NOMO-1 treated with DMSO at 0.1 percent for 48 hours (cell line): ENCODE results near the gene PRXL2B.

ENCODE experiments used
- DNase-seq: peaks from one replicate; lab custom pipeline; 2025; ENCODE audit not compliant: unreplicated experiment; lab: John Stamatoyannopoulos, UW

Gene PRXL2B

DNA sequence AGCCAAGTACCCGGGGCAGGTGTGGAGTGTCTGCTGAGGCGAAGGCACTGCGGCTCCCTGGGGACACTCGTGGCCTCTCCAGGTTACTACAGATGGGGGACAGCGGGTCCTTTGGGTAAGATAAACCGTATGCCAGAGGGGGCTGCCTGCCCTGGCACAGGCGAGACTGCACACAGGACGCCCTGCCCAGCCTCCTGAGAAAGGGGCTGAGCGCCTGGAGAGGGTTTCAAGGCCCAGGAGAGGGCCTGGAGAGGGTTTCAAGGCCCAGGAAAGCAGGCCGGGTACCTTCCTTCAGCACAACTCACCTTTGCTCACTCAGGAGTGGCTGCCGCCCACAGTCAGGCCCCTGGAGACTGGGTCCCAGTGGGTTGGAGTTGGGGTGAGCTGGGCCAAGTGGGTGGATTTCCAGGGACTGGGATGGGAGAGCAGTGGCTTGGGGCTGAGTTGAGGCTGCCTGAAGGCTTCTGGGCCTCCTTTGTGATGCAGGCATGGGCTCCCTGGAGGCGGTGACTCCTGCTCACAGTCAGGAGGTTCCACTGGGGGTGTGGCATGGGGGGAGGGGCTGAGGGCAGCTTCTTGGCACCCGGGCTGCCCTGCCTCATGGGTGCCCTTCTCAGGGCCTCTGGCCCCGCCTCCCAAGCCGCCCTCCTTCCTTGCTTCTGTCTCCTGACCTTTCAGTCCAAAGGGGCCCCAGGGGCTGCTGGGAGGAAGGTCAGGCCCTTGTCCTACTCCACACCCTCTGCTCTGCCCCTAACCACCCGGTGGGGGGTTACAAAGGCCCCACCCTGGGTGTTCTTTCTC is 46.2 kb downstream of the PRXL2B start, which contains the start of gene MMEL1:
Gene MMEL1, minus strand, starts transcription at position 456 of the 801 bp plus-strand sequence. CDS start 3,532 bp downstream, outside the sequence.
- no peak for DNase-seq

DNA sequence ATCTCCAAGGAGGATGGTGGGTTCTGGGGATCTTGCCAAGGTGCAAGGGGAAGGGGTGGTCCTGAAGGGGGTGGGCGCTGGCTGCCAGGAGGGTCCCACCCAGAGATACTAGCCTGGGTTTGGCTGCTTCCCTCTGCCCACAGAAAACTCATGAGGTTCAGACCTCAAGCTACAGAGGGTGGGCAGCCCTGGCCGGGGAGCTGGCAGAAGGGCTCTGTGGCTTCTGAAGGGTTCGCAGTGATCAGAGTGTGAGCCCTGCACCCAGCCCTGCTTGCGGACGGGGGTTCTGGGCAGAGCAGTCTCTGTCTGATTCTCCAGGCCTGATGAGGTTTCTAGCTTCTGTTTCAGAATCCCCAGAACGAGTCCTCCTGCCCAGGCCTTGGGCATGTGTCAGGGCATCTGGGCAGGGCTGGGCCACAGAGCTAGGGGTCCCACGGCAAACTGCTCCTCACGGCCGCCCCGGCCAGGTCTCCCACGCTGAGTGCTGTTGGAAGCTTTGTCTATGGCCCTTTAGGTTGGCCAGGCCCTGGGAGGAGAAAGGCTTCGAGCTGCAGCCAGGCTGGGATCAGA is 46.9 kb downstream of the PRXL2B start:
- no peak for DNase-seq

DNA sequence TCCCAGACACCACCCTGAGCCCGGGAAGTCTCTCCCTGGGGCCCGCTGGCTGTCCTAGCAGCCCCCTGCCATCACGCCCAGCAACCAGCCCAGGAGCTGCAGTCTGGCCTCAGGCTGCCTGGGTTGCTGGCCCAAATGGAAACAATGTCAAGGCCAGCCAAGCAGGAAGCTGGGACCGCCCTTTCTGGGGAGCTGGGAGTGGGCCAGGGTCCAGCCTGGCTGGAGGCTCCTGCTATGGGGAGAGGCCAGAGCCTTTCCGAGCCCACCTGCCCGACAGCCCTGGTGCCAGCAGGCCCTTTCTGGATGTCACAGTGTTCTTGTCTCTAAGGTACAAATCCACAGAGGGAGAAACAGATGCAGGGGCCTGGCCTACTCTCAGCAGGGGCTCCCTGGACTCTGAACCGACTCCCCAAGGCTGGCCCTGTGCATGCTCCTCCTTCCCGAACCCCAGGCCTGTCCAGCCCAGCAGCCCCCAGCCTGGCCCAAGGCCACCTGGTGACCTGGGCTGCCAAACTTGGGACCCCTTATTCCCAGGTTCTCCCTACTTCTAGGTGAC is 47.4 kb downstream of the PRXL2B start:
- no peak for DNase-seq

DNA sequence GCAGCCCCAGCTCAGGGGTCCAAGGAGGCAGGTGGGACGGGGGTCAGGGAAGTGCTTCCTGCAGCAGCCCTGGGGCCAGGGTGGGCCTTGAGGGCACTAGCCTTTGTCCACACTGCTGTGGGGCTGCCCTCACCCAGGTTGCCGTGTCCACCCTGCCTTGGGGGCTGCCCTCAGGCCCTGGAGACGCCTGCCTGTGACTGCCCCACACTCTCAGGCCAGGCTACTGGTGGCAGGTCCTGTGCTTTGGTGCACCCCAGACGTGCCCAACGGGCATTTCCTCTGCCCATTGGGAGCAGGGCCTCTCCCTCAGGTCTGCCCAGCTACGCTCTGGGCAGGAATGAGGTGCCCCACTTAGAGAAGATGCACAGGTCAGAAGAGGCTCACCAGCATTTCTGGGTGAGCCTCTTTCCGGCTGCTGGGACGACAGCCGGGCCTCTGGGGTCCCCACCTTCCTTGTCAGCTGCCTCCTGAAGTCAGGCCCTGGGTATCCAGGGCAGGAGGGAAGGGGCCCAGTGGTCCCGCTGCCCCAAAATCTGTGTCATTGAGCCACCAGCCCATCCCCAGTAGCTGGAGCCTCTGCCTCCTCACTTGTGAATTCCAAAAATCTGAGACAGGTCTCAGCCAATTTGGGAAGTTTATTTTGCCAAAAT is 48.9 kb downstream of the PRXL2B start:
- DNase-seq, result no peak

DNA sequence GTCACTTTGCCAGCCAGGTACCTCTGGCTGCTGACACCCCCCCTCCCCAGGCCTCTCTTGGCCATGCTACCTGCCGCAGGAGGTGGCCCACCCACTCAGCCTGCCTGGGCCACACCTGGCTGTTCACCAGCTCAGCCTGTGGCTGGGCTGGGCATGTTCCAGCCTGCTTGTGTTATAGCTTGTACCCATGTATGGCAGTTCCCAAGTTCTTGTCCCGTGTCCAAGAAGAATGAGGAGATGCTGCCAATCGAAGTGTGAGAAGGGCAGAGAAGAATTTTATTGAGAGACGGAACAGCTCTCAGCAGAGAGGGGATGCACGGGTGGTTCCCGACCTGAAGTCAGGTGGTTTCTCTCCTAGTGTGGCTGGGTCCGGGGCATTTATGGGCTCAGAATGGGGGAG is 50.2 kb downstream of the PRXL2B start:
- DNase-seq, result no peak

DNA sequence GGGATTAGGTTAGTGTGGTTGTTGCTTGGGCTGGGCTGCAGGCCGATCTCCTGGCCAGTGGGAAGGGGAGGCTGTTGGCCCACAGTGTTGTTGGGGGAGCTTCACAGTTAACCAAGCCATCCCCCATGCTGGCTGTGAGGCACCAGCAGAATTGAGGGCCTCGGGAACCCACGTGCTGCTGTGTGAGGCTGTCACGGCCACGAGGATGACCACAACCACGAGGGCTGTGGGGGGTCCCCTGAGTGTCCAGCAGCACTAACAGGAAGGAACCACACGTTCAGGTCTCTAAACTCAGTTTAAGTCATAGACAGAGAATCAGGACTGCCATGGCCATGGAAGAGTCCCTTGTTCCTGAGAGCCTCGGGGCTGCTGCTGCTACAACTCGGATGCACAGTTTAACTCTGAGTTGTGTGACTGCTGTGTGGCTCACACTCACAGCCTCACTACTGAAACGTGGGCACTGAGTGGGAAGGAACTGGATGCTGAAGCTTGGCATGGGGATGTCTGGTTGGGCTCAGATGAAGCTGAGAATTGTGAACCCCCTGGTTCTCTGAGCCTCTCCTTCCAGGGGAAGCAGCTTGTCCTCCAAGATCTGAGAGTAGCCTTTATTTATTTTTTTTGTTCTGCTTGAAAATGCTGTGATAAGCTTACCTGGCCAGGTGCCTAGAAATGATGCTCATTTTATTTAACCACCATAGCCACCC is 51.0 kb downstream of the PRXL2B start:
- no peak for DNase-seq

DNA sequence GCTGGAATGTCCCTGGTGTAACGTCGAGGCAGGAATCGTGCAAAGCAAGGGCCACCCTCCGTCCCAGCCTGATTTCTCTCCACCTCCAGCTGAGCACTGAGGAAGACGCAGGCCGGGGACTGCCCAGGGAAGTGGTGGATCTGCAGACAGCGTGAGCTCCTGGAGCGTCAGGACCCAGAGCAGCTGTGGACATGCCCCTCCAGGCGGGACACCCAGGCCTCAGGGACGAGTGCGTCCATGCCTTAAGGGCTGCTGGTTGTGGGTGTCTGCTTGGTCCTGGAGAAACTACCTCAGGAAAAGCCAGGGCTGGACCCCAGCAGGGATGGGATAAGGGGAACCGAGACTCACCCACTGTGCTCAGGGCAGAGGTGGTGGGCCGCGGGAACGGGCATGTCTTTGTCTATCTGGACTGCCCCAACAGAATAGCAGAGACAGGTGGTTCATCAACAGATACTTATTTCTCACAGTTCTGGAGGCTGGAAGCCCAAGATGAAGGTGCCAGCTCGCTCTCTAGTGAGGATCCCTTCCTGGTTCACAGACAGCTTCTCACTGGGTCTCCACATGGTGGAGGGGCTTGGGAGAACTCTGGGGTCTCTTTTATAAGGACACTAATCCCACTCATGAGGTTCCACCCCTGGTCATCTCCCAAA is 52.0 kb downstream of the PRXL2B start:
- DNase-seq, result no peak

DNA sequence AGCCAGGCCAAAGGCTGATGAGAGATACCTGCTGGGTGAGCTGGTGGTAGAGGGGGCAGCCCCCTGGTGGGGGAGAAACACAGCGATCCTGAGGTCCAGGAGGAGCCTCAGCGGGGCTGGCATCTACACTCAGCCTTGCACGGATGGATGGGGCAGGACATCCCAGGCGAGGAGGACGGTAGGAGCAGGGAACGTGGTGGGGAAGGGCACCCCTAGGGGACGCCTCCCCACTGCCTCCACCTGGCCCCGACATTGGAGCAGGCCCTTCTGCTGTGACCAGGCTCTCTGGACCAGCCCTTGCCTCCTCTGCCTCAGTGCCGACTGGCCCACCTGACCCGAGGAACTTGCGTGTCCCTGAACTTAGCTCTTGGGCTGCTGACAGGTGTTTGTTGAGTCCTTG is 52.6 kb downstream of the PRXL2B start:
- no peak for DNase-seq

DNA sequence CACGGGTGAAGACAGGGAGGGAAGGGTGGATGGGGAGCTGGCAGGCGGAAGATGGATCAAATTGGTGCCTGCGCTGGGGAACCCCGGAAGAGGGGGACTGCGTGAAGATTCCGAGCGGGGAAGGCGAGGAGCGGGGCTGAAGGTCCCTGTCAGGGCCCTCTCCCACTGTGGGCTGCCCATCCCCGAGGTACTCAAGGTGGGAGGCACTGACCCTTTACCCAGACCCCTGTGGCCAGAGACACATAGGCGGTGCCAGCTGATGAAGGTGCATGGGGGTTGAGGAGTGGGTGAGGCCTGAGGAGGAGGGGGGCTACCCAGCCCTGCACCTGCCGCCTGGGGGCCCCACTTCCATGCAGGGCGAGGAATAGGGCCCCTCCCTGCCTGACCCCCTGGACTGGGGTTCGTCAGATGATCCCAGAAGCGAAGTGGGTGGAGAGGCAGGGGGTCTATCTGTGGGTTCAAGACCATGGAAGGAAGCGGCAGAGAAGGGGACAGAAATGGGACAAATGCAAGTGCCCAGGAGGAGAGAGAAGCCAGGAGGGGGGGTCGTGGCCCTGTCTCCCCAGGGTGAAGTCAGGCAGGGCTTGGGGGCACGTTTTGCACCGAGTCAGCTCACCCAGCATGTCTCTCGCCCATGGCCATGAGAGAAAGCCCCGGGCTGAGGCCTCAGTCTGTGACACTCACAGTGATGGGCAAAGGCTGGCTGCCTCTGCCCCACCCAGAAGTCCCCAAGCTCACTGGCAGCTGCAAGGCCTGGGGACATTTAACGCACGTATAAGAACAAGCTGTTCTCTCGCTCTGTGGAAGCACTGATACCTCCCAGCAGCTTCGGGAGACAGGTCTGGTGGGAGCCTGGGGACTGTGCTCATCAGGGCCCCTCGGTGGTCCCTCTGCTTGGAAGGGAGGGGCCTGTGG is 53.3 kb downstream of the PRXL2B start:
- DNase-seq, result no peak

DNA sequence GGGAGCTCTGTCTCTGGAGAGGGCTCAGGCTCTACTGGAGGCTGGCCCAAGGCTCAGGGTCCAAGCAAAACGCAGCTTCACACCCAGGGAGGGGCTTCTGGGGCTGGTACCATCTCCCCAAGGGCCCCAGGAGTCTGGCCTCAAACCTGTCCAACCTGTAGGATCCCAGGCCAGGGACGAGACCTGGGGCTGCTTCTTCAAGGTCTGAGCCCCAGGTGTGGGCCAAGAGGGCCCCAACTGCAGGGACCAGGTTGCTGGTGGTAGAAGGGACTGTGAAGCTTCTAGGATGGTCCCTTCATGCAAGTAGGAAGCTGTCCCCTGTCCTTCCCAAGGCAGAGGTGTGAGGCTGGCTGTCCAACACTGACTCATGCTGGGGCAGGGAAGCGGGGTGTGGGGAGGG is 54.0 kb downstream of the PRXL2B start:
- no peak for DNase-seq
